Measurements from ENCODE around the gene BLM. TPM values are rescaled to one million over a fixed set of nuclear protein-coding genes. Genes with fewer than 3 reads are reported as not detected.
"Not testable (repeated sequence)": the region's sequence is repeated elsewhere in the genome, so short reads cannot be mapped to it uniquely, and the experiment has no call there.

The BLM gene
- total RNA-seq (1 to 10 TPM; 3.2 to 4.4 TPM), polyA plus RNA-seq (1 to 10 TPM; 2.2 to 8.7 TPM)
- long read RNA-seq, donor 1 = 0 reads
- long read RNA-seq, donor 2 = 0 reads
- long read RNA-seq, donor 3 = 0 reads
- long read RNA-seq, donor 4 = 0 reads
- long read RNA-seq, donor 5, partial matches to known transcripts = 0 of 1 reads
- long read RNA-seq, donor 5, other reads (novel, unspliced or antisense) = 0 of 1 reads

GRCh38 chr15:90716976-90717821 is at the start of gene BLM:
BLM (plus strand) TSS chr15:90717346; CDS start chr15:90747393, 30,047 bp downstream.
- peaks cover 0 to 12% (median 3%) of the 10 kb centered on the region in 5 donors for H3K4me1 ChIP-seq (ENCODE audit: control insufficient read depth in 5 of 5, insufficient read depth in 5 of 5, low read length in 5 of 5)
- H3K27ac ChIP-seq (ENCODE audit: low read depth in 1 of 2, low read length in 1 of 2) = peak within 1 kb of the TSS; percentile 87 to 97
- 0% methylated on average over 64 to 65 of the region's 65 CpGs for WGBS, 2 donors
- ATAC-seq (ENCODE audit: insufficient read depth, low FRiP score) (peak; percentile 100), DNase-seq (peak; percentile 98 to 99 (median 98))
- TF ChIP-seq CTCF (IDR thresholded peaks at IDR 0.05; ENCODE audit: control extremely low read depth, extremely low read depth) = peak; percentile 15
- H3K27me3 ChIP-seq (ENCODE audit: control insufficient read depth in 3 of 3, insufficient read depth in 3 of 3, low read length in 2 of 3) = no peaks in the 10 kb centered on the region
- no peaks in the 10 kb centered on the region for H3K36me3 ChIP-seq (ENCODE audit: control insufficient read depth in 4 of 4, insufficient read depth in 4 of 4, low read length in 4 of 4)
- peak within 1 kb of the TSS; percentile 71 for H3K4me3 ChIP-seq
- peak within 1 kb of the TSS; percentile 47 to 92 for H3K9ac ChIP-seq (ENCODE audit: insufficient read depth in 1 of 2, low read length in 2 of 2)
- H3K9me3 ChIP-seq (ENCODE audit: control insufficient read depth in 4 of 4, insufficient read depth in 3 of 4, low read length in 3 of 4) = no peaks in the 10 kb centered on the region

- H3K4me1 ChIP-seq (ENCODE audit: control insufficient read depth in 5 of 5, insufficient read depth in 5 of 5, low read length in 5 of 5); H3K9me3 ChIP-seq (ENCODE audit: control insufficient read depth in 4 of 4, insufficient read depth in 3 of 4, low read length in 3 of 4); H3K36me3 ChIP-seq (ENCODE audit: control insufficient read depth in 4 of 4, insufficient read depth in 4 of 4, low read length in 4 of 4); H3K9ac ChIP-seq (ENCODE audit: insufficient read depth in 1 of 2, low read length in 2 of 2); H3K27me3 ChIP-seq (ENCODE audit: control insufficient read depth in 3 of 3, insufficient read depth in 3 of 3, low read length in 2 of 3); H3K27ac ChIP-seq (ENCODE audit: low read depth in 1 of 2, low read length in 1 of 2); DNase-seq; ATAC-seq (ENCODE audit: insufficient read depth, low FRiP score); H3K4me3 ChIP-seq: not testable (repeated sequence)
- WGBS, 2 donors = 96 to 97% methylated on average over 7 of the region's 7 CpGs
Observed at GRCh38 chr15:90667755-90668345, 49.3 kb upstream of the BLM start.

GRCh38 chr15:90670631-90671030 is 46.5 kb upstream of the BLM start:
- not testable (repeated sequence) for H3K27ac ChIP-seq (ENCODE audit: low read depth in 1 of 2, low read length in 1 of 2); H3K4me3 ChIP-seq; H3K36me3 ChIP-seq (ENCODE audit: control insufficient read depth in 4 of 4, insufficient read depth in 4 of 4, low read length in 4 of 4); ATAC-seq (ENCODE audit: insufficient read depth, low FRiP score); DNase-seq; H3K4me1 ChIP-seq (ENCODE audit: control insufficient read depth in 5 of 5, insufficient read depth in 5 of 5, low read length in 5 of 5); H3K9me3 ChIP-seq (ENCODE audit: control insufficient read depth in 4 of 4, insufficient read depth in 3 of 4, low read length in 3 of 4); H3K9ac ChIP-seq (ENCODE audit: insufficient read depth in 1 of 2, low read length in 2 of 2); H3K27me3 ChIP-seq (ENCODE audit: control insufficient read depth in 3 of 3, insufficient read depth in 3 of 3, low read length in 2 of 3)
- 92 to 96% methylated on average over 8 of the region's 8 CpGs for WGBS, 2 donors

GRCh38 chr15:90671216-90671615 is 45.9 kb upstream of the BLM start:
- Histone ChIP-seq H3K27me3 (ENCODE audit: control insufficient read depth in 3 of 3, insufficient read depth in 3 of 3, low read length in 2 of 3) (no peaks in the 10 kb centered on the region), H3K4me1 (ENCODE audit: control insufficient read depth in 5 of 5, insufficient read depth in 5 of 5, low read length in 5 of 5) (peaks cover 0 to under 1% (median 0%) of the 10 kb centered on the region in 5 donors), H3K4me3 (no peak overlapping the region), H3K36me3 (ENCODE audit: control insufficient read depth in 4 of 4, insufficient read depth in 4 of 4, low read length in 4 of 4) (no peaks in the 10 kb centered on the region), H3K27ac (ENCODE audit: low read depth in 1 of 2, low read length in 1 of 2) (no peak overlapping the region), H3K9me3 (ENCODE audit: control insufficient read depth in 4 of 4, insufficient read depth in 3 of 4, low read length in 3 of 4) (no peaks in the 10 kb centered on the region), H3K9ac (ENCODE audit: insufficient read depth in 1 of 2, low read length in 2 of 2) (no peak overlapping the region)
- DNase-seq (no peak), ATAC-seq (ENCODE audit: insufficient read depth, low FRiP score) (no peak)
- no peak for TF ChIP-seq CTCF (IDR thresholded peaks at IDR 0.05; ENCODE audit: control extremely low read depth, extremely low read depth)
- WGBS, 2 donors = 91 to 92% methylated on average over 4 of the region's 4 CpGs

- not testable (repeated sequence) for H3K4me3 ChIP-seq; ATAC-seq (ENCODE audit: insufficient read depth, low FRiP score); H3K36me3 ChIP-seq (ENCODE audit: control insufficient read depth in 4 of 4, insufficient read depth in 4 of 4, low read length in 4 of 4); H3K9ac ChIP-seq (ENCODE audit: insufficient read depth in 1 of 2, low read length in 2 of 2); DNase-seq; H3K9me3 ChIP-seq (ENCODE audit: control insufficient read depth in 4 of 4, insufficient read depth in 3 of 4, low read length in 3 of 4); H3K27ac ChIP-seq (ENCODE audit: low read depth in 1 of 2, low read length in 1 of 2); H3K4me1 ChIP-seq (ENCODE audit: control insufficient read depth in 5 of 5, insufficient read depth in 5 of 5, low read length in 5 of 5); H3K27me3 ChIP-seq (ENCODE audit: control insufficient read depth in 3 of 3, insufficient read depth in 3 of 3, low read length in 2 of 3)
- 89 to 95% methylated on average over 9 to 10 of the region's 10 CpGs for WGBS, 2 donors
Observed at GRCh38 chr15:90673357-90673756, 43.8 kb upstream of the BLM start.

Measured in lung (tissue), 16 donors.